ENCODE data around the gene PRKCH.

Gene PRKCH

GRCh38 chr14:61357123-61357522 is 35.7 kb downstream of the PRKCH start:
- TF ChIP-seq ZNF274 (IDR thresholded peaks at IDR 0.05; ENCODE audit: low read depth, low read length) = no peak
- no peak overlapping the region for H3K4me3 ChIP-seq (ENCODE audit: low read length)

- no peak for TF ChIP-seq ZNF274 (IDR thresholded peaks at IDR 0.05; ENCODE audit: low read depth, low read length)
- no peak overlapping the region for H3K4me3 ChIP-seq (ENCODE audit: low read length)
Observed at GRCh38 chr14:61358554-61359226, 37.3 kb downstream of the PRKCH start.

GRCh38 chr14:61360796-61361525 is 39.6 kb downstream of the PRKCH start:
- TF ChIP-seq ZNF274 (IDR thresholded peaks at IDR 0.05; ENCODE audit: low read depth, low read length) = no peak
- no peak overlapping the region for H3K4me3 ChIP-seq (ENCODE audit: low read length)

DNA sequence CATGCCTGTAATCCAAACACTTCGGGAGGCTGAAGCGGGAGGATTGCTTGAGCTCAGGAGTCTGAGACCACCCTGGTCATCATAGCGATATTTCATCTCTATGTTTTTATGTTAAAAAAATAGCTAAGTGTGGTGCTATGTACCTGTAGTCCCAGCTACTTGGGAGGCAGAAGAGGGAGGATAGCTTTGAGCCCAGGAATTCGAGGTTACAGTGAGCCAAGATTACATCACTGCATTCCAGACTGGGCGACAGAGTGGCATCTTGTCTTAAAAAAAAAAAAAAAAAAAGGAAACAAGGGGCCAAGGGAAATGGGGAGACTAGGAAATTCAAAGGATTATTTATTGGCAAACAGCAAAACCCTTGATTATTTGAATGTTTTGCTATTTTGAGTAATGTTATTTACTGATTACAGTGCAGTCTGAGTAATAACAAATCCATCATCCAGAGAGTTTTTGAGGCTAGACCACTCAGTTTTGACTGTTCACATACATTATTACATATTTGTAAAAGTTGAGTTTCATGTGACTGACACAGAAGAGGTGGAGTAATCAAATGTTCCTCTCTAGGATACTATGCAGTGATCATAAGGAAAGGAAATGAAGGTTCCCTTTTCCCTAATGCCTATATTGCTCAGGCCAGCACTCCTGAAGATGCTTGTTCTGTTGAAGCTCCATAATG is 40.8 kb downstream of the PRKCH start:
- TF ChIP-seq ZNF274 (IDR thresholded peaks at IDR 0.05; ENCODE audit: low read depth, low read length) = no peak

GRCh38 chr14:61364243-61364642 is 42.9 kb downstream of the PRKCH start:
- no peak overlapping the region for H3K4me3 ChIP-seq (ENCODE audit: low read length)
- TF ChIP-seq ZNF274 (IDR thresholded peaks at IDR 0.05; ENCODE audit: low read depth, low read length) = no peak

More for the DNA sequence above, 40.8 kb downstream of the PRKCH start:
- H3K4me3 ChIP-seq (ENCODE audit: low read length) = no peak overlapping the region

DNA sequence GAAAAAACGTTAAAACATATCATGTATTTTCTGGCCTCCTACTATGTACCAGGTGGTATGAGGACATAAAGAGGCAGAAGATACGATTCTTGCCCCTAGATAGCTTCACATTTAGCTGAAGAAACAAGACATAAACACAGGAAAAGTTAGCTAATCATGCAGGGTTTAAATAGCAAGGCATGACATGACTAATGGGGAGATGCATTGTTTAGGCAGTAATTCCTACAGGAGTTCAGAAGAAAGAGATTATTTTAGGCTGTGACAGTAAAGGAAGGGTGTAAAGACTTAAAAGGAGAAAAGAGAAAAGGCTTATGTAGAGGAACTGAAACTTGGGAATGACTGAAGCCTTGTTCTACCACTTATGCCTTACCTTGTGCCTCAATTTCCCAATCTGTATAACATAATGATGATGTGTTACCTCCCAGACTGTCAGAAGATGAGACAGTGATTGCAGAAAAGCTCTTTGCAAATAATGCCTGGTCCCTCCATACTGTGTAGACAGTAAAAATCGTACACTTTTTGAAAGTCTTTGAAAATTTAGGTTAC is 44.4 kb downstream of the PRKCH start:
- no peak overlapping the region for H3K4me3 ChIP-seq (ENCODE audit: low read length)
- TF ChIP-seq ZNF274 (IDR thresholded peaks at IDR 0.05; ENCODE audit: low read depth, low read length) = no peak

DNA sequence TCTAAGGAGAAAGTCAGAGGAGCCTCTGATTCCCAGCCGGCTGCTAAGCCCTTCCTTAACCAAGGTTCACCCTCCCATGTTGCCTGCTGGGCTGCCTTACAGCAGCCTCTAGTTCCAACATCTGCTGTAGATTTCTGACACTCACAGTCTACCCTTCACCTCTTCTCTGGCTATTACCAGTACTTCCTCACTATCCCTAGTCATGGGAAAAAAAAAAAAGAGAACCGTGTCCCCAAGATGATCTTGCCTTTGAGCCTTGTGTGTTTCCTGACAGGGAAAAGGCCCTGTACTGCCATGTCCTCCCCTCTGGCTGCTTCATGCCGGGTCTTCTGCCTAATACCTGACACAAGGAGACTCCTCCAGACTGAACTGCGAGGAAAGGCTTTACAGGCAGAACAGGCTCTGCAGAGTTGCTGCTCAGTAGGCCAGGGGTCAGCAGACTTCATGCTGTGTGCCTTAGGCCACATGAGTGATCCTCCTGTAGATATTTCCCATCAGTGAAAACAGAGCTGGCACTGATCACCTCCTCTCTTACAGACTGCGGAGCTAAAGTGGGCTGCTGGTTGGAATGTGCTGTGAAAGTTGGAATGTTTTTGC is 46.8 kb downstream of the PRKCH start:
- TF ChIP-seq ZNF274 (IDR thresholded peaks at IDR 0.05; ENCODE audit: low read depth, low read length) = no peak

DNA sequence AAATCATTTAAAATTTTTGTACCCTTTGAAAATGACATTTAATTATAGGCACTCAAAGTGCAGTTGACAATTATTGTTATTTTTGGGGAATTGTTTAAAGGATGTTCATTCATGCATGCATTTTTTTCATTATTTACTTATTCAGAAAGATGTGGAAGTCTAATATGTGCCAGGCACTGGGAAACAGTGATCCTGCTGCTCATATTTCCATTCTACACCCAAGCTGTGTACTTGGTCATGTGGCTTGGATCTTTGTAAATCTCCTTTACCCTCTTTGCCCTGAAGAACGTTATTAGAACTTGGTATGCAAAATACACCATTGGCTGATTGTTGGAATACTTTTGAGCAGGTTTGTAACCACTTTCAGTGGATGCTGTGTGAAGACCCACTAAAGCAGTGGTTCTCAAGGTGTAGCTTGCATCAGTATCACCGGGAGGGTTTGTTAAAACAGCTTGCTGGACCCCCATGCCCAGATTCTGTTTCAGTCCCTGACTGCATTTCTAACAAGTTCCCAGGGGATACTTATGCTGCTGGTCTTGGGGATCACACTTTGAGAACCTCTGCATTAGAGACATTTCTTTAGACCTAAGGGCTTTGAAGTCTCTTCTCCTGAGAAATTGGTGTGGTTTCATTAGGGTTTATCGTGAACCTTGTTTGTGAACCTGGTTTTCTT is 47.5 kb downstream of the PRKCH start:
- no peak for TF ChIP-seq ZNF274 (IDR thresholded peaks at IDR 0.05; ENCODE audit: low read depth, low read length)
- H3K4me3 ChIP-seq (ENCODE audit: low read length) = no peak overlapping the region

More for the DNA sequence above, 46.8 kb downstream of the PRKCH start:
- no peak overlapping the region for H3K4me3 ChIP-seq (ENCODE audit: low read length)

DNA sequence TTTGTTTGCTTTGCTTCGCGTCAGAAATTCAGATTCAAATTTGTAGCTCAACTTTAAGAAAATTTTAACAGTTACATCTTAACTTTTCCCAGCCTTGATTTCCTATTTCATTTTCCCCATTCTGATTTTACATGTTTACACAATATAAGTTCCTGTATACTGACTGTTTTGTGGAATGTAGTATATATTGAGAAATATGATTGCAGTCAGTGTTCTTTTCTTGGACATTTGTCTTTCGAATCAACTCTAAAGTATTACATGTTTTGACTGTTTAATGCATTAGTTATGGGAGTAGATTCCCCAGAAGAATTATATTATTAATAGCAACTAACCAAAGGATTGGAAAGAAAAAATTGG is 48.1 kb downstream of the PRKCH start:
- no peak for TF ChIP-seq ZNF274 (IDR thresholded peaks at IDR 0.05; ENCODE audit: low read depth, low read length)
- H3K4me3 ChIP-seq (ENCODE audit: low read length) = no peak overlapping the region

DNA sequence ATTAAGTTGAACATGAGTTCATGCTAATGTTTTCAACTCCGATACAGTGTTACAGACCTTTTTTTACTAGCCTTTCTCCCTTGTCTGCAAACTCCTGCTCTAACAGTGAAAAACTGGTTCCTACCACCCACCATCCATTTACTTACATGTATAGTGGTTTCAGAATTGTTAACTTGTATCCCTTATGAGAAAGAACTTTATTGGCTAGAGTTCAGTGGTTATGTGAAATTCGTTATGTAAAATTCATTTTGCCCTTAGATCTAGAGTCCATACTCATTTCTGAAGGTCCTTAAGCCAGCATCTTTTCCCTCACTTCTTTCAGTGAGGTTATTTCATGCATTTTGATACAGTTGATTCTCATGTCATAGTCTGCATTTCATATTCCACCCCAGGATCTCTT is 51.0 kb downstream of the PRKCH start:
- H3K4me3 ChIP-seq (ENCODE audit: low read length) = no peak overlapping the region
- no peak for TF ChIP-seq ZNF274 (IDR thresholded peaks at IDR 0.05; ENCODE audit: low read depth, low read length)

GRCh38 chr14:61372842-61373555 is 51.6 kb downstream of the PRKCH start:
- TF ChIP-seq ZNF274 (IDR thresholded peaks at IDR 0.05; ENCODE audit: low read depth, low read length) = no peak
- no peak overlapping the region for H3K4me3 ChIP-seq (ENCODE audit: low read length)

DNA sequence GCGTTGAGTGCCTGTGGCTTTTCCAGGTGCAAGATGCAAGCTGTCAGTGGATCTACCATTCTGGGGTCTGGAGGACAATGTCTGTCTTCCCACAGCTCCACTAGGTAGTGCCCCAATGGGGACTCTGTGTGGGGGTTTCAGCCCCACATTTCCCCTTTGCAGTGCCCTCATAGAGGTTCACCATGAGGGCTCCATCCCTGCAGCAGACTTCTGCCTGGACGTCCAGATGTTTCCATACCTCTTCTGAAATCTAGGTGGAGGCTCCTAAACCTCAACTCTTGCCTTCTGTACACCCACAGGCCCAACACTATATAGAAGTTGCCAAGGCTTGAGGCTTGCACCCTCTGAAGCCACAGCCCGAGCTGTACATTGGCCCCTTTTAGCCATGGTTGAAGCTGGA is 52.9 kb downstream of the PRKCH start:
- TF ChIP-seq ZNF274 (IDR thresholded peaks at IDR 0.05; ENCODE audit: low read depth, low read length) = no peak
- no peak overlapping the region for H3K4me3 ChIP-seq (ENCODE audit: low read length)

GRCh38 chr14:61375218-61375617 is 53.8 kb downstream of the PRKCH start:
- no peak overlapping the region for H3K4me3 ChIP-seq (ENCODE audit: low read length)
- TF ChIP-seq ZNF274 (IDR thresholded peaks at IDR 0.05; ENCODE audit: low read depth, low read length) = no peak
